Kidney epithelial cell (primary cell): ENCODE results near the gene APP. TPM values are rescaled to one million over a fixed set of nuclear protein-coding genes. Genes with fewer than 3 reads are reported as not detected.

ENCODE experiments used
- DNase-seq: peaks from one replicate; pipeline ENCODE4 v3.0.0-alpha.2; 2010; ENCODE audit warnings: low read depth
- H3K27me3 ChIP-seq: 2 replicates; pipeline ENCODE4 v1.6.0; 2011; ENCODE audit warnings: low read length; ENCODE audit not compliant: control insufficient read depth, insufficient read depth
- H3K36me3 ChIP-seq: 2 replicates; pipeline ENCODE4 v1.5.1; 2011; ENCODE audit warnings: low read length; ENCODE audit not compliant: control insufficient read depth, insufficient read depth
- H3K4me3 ChIP-seq: 2 replicates; pipeline ENCODE4 v1.5.1; 2011; ENCODE audit warnings: low read depth, mild to moderate bottlenecking, control low read depth, low read length
- total RNA-seq: library from RNA; depleted of rRNA; stranded (reverse); fragments of >200 nt; gene quantifications from 2 replicates; pipeline ENCODE4 v1.2.3, GENCODE V29; 2015
- TF ChIP-seq, protein P1 (sequence below): IDR thresholded peaks from 2 replicates; pipeline ENCODE4 v1.5.1; 2011; ENCODE audit warnings: mild to moderate bottlenecking, moderate library complexity, low read length, control low read depth, inconsistent platforms; ENCODE audit not compliant: insufficient read depth, poor library complexity, severe bottlenecking

Gene APP
- total RNA-seq, 1 donor from 2014 or later, result 624 TPM

DNA sequence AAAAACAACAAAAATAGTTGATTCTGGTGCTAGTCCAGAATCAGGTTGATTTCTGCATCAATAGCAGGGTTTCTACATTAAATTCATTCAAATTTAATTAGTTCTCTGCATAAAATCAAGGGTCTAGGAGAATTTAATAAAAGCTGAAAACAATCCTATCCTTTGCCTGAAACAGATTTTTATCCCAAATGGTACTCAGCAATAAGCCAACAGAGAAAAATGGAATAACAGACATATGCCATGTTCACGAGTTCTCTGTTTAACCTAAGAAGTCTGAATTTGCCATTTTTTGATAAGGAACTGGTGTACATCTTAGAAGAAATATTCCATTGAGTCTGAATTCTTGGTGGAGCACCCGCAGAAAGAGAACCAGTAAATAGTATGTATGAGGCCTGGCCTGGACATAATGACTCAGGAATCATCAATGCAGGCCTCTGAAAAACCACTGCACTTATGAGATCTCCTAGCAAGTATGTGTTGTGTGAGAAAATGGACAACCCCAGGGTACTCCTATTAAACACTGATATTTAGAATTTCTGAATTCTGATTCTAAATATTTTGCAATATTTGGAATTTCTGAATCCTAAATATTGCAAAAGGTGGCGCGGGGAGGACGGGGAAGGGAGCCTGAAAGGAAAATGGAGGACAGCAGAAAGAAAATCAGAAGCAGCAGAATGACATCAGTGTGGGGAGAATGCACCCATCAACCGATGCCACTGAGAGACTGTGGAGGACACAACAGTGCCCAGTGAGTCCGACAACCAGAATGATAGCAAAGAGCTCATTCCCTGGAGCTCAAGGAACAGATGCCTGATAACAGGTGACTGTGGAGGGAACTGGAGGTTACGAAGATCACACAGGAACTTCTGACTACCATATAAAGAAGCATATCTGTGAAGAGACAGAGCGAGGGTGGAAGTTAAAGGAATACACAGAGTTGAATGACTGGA, 97.6 kb downstream of the APP start:
- TF ChIP-seq, protein P1, sequence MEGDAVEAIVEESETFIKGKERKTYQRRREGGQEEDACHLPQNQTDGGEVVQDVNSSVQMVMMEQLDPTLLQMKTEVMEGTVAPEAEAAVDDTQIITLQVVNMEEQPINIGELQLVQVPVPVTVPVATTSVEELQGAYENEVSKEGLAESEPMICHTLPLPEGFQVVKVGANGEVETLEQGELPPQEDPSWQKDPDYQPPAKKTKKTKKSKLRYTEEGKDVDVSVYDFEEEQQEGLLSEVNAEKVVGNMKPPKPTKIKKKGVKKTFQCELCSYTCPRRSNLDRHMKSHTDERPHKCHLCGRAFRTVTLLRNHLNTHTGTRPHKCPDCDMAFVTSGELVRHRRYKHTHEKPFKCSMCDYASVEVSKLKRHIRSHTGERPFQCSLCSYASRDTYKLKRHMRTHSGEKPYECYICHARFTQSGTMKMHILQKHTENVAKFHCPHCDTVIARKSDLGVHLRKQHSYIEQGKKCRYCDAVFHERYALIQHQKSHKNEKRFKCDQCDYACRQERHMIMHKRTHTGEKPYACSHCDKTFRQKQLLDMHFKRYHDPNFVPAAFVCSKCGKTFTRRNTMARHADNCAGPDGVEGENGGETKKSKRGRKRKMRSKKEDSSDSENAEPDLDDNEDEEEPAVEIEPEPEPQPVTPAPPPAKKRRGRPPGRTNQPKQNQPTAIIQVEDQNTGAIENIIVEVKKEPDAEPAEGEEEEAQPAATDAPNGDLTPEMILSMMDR, result no peak
- H3K27me3 ChIP-seq, result no peaks in the 10 kb centered on the region
- no peaks in the 10 kb centered on the region for H3K36me3 ChIP-seq
- no peak overlapping the region for H3K4me3 ChIP-seq
- DNase-seq, result no peak

DNA sequence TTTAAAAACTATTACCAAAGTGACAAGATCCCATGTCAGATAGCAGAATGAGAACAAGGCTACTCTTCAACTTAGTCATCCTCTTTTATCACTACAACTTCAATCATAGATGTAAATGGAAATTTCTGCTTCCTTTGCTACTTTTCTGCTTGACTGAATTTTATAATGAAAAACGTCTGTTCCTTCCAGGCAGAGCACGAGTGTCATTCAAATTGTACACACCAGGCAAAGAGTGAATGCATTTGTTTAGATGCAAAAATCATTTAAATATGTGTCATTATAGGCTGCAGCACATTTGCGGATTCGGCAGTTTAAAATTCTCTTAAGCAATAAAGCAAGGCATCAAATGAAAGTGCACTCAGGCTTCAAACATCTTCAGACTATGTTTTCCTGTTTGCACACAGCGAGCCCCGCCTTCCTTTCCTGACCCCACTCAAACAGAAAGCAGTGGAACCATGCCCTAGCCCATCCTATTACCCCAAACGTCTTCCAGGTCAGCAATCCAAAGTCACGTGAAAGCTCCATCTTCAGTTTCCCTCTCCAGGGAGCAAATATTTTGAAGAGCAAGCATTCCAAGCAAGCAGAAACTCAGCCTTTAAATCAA, 99.6 kb downstream of the APP start:
- Histone ChIP-seq H3K36me3 (no peaks in the 10 kb centered on the region), H3K27me3 (no peaks in the 10 kb centered on the region), H3K4me3 (no peak overlapping the region)
- DNase-seq, result no peak
- TF ChIP-seq, protein P1, result no peak

DNA sequence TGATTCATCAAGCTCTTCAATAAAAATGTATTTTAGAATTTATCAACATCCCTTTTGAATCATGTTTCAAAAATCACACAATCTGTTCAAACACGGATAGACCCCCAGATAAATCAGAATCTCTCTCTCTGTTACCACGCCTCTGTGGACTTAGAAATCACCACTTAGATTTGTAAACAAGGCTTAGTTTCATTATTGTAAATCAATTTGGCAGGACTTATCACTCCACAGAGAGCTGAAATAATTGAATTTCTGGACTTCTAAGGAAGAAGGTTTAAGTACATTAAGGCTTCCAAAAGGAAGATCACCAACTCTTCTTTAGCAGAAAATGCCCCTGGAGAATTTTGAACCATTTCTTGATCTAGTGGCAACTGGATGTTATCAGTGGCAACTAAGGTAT, 100.4 kb downstream of the APP start:
- no peaks in the 10 kb centered on the region for H3K36me3 ChIP-seq
- DNase-seq, result no peak
- H3K27me3 ChIP-seq, result no peaks in the 10 kb centered on the region
- TF ChIP-seq, protein P1, result no peak
- H3K4me3 ChIP-seq, result no peak overlapping the region

DNA sequence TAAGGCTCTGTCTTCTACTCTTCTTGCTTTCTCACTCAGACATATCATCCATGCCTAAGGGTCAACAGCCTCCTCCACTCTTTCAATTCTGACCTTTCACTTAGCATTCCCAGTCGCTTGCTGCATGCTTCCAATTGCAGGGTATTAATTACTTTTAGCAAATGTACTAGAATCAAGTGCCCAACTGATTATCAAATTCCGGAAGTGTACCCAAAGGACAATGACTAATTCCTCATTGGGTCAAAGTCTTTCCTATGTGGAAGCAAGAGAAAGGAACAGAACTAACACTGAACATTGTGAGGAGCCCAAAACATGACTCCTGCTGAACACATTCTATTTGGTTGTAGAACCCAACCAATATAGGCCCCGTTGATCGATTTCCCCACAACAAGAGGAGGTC, 101.8 kb downstream of the APP start:
- no peaks in the 10 kb centered on the region for H3K27me3 ChIP-seq
- TF ChIP-seq, protein P1, result no peak
- DNase-seq, result no peak

DNA sequence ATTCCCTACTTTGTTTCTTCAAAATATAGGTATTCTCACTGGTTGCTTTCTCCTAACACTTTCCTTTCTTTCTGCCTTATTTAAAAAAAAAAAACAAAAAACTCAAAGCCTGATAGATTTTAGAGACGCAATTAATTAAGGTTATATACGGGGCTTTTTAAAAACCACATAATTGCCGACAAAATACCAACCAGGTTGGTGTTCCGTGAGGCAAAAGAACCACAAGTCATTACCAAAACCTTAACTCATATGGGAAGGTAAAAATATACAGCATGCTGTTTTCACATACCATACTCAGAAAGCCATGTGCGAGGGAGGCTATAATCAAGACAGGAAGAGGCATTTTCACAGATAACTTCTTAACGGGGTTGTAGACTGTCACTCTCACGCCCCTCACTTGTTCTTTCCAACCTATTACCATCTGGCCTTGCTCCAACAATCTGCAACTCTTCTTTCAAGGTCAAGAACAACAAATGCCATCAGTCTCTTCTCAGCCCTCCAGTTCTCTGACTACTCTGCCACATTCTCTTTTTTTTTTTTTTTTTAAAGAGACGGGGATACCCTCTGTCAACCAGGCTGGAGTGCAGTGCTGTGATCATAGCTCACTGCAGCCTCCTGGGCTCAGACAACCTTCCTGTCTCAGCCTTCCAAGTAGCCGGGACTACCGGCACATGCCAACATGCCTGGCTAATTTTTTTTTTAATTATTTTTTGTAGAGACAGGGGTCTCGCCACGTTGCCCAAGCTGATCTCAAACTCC, 102.6 kb downstream of the APP start:
- TF ChIP-seq, protein P1, result no peak

More for the DNA sequence above, 101.8 kb downstream of the APP start:
- Histone ChIP-seq H3K4me3 (no peak overlapping the region), H3K36me3 (no peaks in the 10 kb centered on the region)

More for the DNA sequence above, 102.6 kb downstream of the APP start:
- no peak overlapping the region for H3K4me3 ChIP-seq
- no peaks in the 10 kb centered on the region for H3K36me3 ChIP-seq
- no peaks in the 10 kb centered on the region for H3K27me3 ChIP-seq
- no peak for DNase-seq
